Measurements from ENCODE around the gene PPARGC1A. TPM values are rescaled to one million over a fixed set of nuclear protein-coding genes. Genes with fewer than 3 reads are reported as not detected.

Gene PPARGC1A
- total and polyA plus RNA-seq, 2 of the 13 experiments (the other 11 are each of a cell fraction or from before 2014, with no cell fraction given): 20.7 to 37.3 TPM

DNA sequence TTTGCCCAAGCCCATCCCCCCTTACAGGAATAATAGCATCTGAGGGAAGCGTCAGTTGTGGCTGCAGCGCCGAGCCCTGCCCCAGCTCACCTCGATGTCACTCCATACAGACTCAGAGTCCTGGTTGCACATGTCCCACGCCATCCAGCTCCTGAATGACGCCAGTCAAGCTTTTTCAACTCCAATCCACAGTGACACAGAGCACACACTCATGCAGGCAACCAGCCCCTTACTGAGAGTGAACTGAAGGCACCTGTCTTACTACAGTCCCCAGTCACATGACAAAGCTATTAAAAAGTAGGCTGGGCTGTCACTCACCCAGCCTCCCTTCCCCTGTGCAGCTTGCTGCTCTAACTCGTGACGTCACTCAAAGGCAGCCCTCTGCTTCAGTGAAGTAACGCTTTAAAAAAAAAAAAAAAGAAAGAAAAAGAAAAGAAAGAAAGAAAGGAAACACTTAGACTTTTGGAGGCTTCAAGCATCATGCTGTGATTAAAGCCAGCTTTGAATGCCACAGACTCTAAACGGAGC is at the start of gene PPARGC1A (continued):
- TF ChIP-seq, protein P1, sequence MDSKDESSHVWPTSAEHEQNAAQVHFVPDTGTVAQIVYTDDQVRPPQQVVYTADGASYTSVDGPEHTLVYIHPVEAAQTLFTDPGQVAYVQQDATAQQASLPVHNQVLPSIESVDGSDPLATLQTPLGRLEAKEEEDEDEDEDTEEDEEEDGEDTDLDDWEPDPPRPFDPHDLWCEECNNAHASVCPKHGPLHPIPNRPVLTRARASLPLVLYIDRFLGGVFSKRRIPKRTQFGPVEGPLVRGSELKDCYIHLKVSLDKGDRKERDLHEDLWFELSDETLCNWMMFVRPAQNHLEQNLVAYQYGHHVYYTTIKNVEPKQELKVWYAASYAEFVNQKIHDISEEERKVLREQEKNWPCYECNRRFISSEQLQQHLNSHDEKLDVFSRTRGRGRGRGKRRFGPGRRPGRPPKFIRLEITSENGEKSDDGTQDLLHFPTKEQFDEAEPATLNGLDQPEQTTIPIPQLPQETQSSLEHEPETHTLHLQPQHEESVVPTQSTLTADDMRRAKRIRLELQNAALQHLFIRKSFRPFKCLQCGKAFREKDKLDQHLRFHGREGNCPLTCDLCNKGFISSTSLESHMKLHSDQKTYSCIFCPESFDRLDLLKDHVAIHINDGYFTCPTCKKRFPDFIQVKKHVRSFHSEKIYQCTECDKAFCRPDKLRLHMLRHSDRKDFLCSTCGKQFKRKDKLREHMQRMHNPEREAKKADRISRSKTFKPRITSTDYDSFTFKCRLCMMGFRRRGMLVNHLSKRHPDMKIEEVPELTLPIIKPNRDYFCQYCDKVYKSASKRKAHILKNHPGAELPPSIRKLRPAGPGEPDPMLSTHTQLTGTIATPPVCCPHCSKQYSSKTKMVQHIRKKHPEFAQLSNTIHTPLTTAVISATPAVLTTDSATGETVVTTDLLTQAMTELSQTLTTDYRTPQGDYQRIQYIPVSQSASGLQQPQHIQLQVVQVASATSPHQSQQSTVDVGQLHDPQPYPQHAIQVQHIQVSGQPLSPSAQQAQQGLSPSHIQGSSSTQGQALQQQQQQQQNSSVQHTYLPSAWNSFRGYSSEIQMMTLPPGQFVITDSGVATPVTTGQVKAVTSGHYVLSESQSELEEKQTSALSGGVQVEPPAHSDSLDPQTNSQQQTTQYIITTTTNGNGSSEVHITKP (CRISPR knock-in tag; IDR thresholded peaks at IDR 0.05; ENCODE audit: low read depth): 0 out of 2 replicates have a peak, but pooled peaks have one; percentile 34
- TF ChIP-seq TAF1 (CRISPR knock-in tag; IDR thresholded peaks at IDR 0.05) (peak; percentile 74), ZNF891 (CRISPR knock-in tag; IDR thresholded peaks at IDR 0.05) (0 out of 2 replicates have a peak, but pooled peaks have one; percentile 44), REPIN1 (CRISPR knock-in tag; IDR thresholded peaks at IDR 0.05; ENCODE audit: borderline replicate concordance, low read depth) (peak; percentile 62; the same call in 1 of the 2 replicates), RXRB (CRISPR knock-in tag; IDR thresholded peaks at IDR 0.05; ENCODE audit: borderline replicate concordance) (peak; percentile 36; the same call in 1 of the 2 replicates), TFE3 (CRISPR knock-in tag; IDR thresholded peaks at IDR 0.05) (peak; percentile 83), TGIF2 (CRISPR knock-in tag; IDR thresholded peaks at IDR 0.05) (peak; percentile 92), ZNF589 (CRISPR knock-in tag; conservative IDR thresholded peaks at IDR 0.05) (no peak), NR2F6 (IDR thresholded peaks at IDR 0.05) (no peak), NR2F6 (CRISPR knock-in tag; IDR thresholded peaks at IDR 0.05) (peak; percentile 28; the same call in 1 of the 2 replicates), YEATS2 (CRISPR knock-in tag; IDR thresholded peaks at IDR 0.05; ENCODE audit: borderline replicate concordance) (no peak), ZBTB4 (CRISPR knock-in tag; IDR thresholded peaks at IDR 0.05; ENCODE audit: borderline replicate concordance) (no peak), PHF21A (CRISPR knock-in tag; IDR thresholded peaks at IDR 0.05) (0 out of 2 replicates have a peak, but pooled peaks have one; percentile 35), ZNF562 (CRISPR knock-in tag; IDR thresholded peaks at IDR 0.05; ENCODE audit: borderline replicate concordance) (no peak), FOSL2 (CRISPR knock-in tag; IDR thresholded peaks at IDR 0.05) (peak; percentile 24; the same call in 1 of the 2 replicates), GFI1 (CRISPR knock-in tag; IDR thresholded peaks at IDR 0.05; ENCODE audit: borderline replicate concordance) (no peak), ZNF292 (CRISPR knock-in tag; IDR thresholded peaks at IDR 0.05; ENCODE audit: borderline replicate concordance, low read depth) (peak; percentile 80; the same call in 1 of the 2 replicates), REXO4 (CRISPR knock-in tag; IDR thresholded peaks at IDR 0.05; ENCODE audit: borderline replicate concordance) (no peak), ZBTB3 (CRISPR knock-in tag; IDR thresholded peaks at IDR 0.05; ENCODE audit: borderline replicate concordance, low read depth) (no peak), ATF4 (CRISPR knock-in tag; IDR thresholded peaks at IDR 0.05) (0 out of 4 replicates have a peak, but pooled peaks of 1 of the 2 experiments have one; percentile 18)

Measured in HepG2 (cell line).